Myocyte (in vitro differentiated cells): ENCODE results near the gene KCNQ1. TPM values are rescaled to one million over a fixed set of nuclear protein-coding genes. Genes with fewer than 3 reads are reported as not detected.

Experiments used
- DNase-seq: peaks from one replicate; pipeline ENCODE4 v3.0.0-alpha.2; 2012; ENCODE audit warnings: low read depth
- total RNA-seq: library from RNA; depleted of rRNA; stranded (reverse); fragments of >200 nt; gene quantifications from 2 replicates; pipeline ENCODE4 v1.2.3, GENCODE V29; 2014

Gene KCNQ1
- total RNA-seq, 1 donor from 2014 or later, result 0.32 TPM

- no peak for DNase-seq
Measured at GRCh38 chr11:2869134-2869526, 424.3 kb downstream of the KCNQ1 start.

GRCh38 chr11:2869561-2870427 lies 425.0 kb downstream of the KCNQ1 start:
- DNase-seq, result no peak

GRCh38 chr11:2870460-2870859 lies 425.7 kb downstream of the KCNQ1 start:
- DNase-seq, result no peak

GRCh38 chr11:2870969-2871680 lies 426.3 kb downstream of the KCNQ1 start:
- DNase-seq, result no peak

GRCh38 chr11:2874963-2875362 lies 430.2 kb downstream of the KCNQ1 start:
- no peak for DNase-seq

- peak; percentile 41 for DNase-seq
Measured at GRCh38 chr11:2877474-2877873, 432.7 kb downstream of the KCNQ1 start.

GRCh38 chr11:2878782-2879181 lies 434.0 kb downstream of the KCNQ1 start:
- no peak for DNase-seq

- DNase-seq, result no peak
Measured at GRCh38 chr11:2880646-2881045, 435.8 kb downstream of the KCNQ1 start.

- no peak for DNase-seq
Measured at GRCh38 chr11:2881076-2881980, 436.5 kb downstream of the KCNQ1 start.

- DNase-seq, result peak; percentile 33
Measured at GRCh38 chr11:2881981-2882375, 437.2 kb downstream of the KCNQ1 start.

GRCh38 chr11:2882396-2883110 lies 437.7 kb downstream of the KCNQ1 start:
- no peak for DNase-seq

GRCh38 chr11:2883640-2883978 lies 438.8 kb downstream of the KCNQ1 start:
- no peak for DNase-seq

- DNase-seq, result peak; percentile 37
Measured at GRCh38 chr11:2883979-2884815, 439.4 kb downstream of the KCNQ1 start.

- DNase-seq, result peak; percentile 63
Measured at GRCh38 chr11:2885017-2885677, 440.3 kb downstream of the KCNQ1 start.

GRCh38 chr11:2885678-2886081 lies 440.9 kb downstream of the KCNQ1 start, which contains the start of gene CDKN1C:
TSS of gene CDKN1C (minus strand) at chr11:2885775. CDS start at chr11:2885456, 319 bp downstream.
- DNase-seq, result peak; percentile 79

GRCh38 chr11:2886191-2886894 lies 441.5 kb downstream of the KCNQ1 start:
- DNase-seq, result peak; percentile 50

GRCh38 chr11:2886936-2887335 lies 442.1 kb downstream of the KCNQ1 start:
- no peak for DNase-seq

GRCh38 chr11:2887515-2888195 lies 442.8 kb downstream of the KCNQ1 start:
- no peak for DNase-seq
